Tibial nerve (tissue), 4 donors: Measurements from ENCODE around the gene SIRT6. TPM values are rescaled to one million over a fixed set of nuclear protein-coding genes. Genes with fewer than 3 reads are reported as not detected.

Experiments used
- DNase-seq, 2 donors: peaks; one replicate each; pipeline ENCODE4 v3.0.0-alpha.2; 2019; ENCODE audit warnings: low spot score in 2 of 2
- H3K27ac ChIP-seq, 4 donors: fragments of 200-600 bp; sonication (generic) in 3 of 4; one replicate each; pipeline ENCODE4 v1.5.1; 2017 to 2019; ENCODE audit warnings: mild to moderate bottlenecking in 1 of 4
- H3K27me3 ChIP-seq, 2 donors: fragments of 200-600 bp; sonication (generic) in 1 of 2; one replicate each; pipeline versions ENCODE4 v1.5.1 to v1.6.0; 2017 to 2019
- H3K36me3 ChIP-seq, 3 donors: fragments of 200-600 bp; sonication (generic); one replicate each; pipeline ENCODE4 v1.5.1; 2018 to 2019
- H3K4me1 ChIP-seq, 4 donors: fragments of 200-600 bp; sonication (generic) in 3 of 4; one replicate each; pipeline ENCODE4 v1.5.1; 2017 to 2019
- H3K4me3 ChIP-seq, 4 donors: fragments of 200-600 bp; sonication (generic) in 3 of 4; one replicate each; pipeline ENCODE4 v1.5.1; 2017 to 2019; ENCODE audit warnings: mild to moderate bottlenecking in 1 of 4, moderate library complexity in 1 of 4
- H3K9me3 ChIP-seq, 4 donors: fragments of 200-600 bp; sonication (generic) in 3 of 4; one replicate each; pipeline ENCODE4 v1.5.1; 2017 to 2019
- CTCF ChIP-seq, 5 experiments: fragments of 200-600 bp in 3 of 5; fragments of 450-650 bp in 2 of 5; sonication (generic) in 3 of 5; IDR thresholded peaks; one replicate each; pipeline ENCODE4 v1.5.1; 2016 to 2019; ENCODE audit warnings: antibody characterized with exemption in 5 of 5, mild to moderate bottlenecking in 3 of 5, moderate library complexity in 2 of 5
- EP300 ChIP-seq, 2 donors: sonication (generic); formaldehyde crosslinking; IDR thresholded peaks; one replicate each; pipeline ENCODE4 v1.6.1; 2017; ENCODE audit warnings: antibody characterized with exemption in 2 of 2, mild to moderate bottlenecking in 1 of 2
- POLR2A ChIP-seq, 2 donors: fragments of 450-650 bp; IDR thresholded peaks; one replicate each; pipeline ENCODE4 v1.6.1; 2017; ENCODE audit warnings: antibody characterized with exemption in 2 of 2, mild to moderate bottlenecking in 2 of 2, moderate library complexity in 2 of 2
- WGBS, 2 donors: methylation state at CpG; one replicate each; pipeline ENCODE4 v1.1.5; 2018; 5-methylcytosine and 5-hydroxymethylcytosine counted together
- total RNA-seq, 4 donors: library from RNA; depleted of rRNA; stranded (reverse); fragments of >200 nt; gene quantifications; one replicate each; pipeline ENCODE4 v1.1.0, GENCODE V29; 2016

The SIRT6 gene
- total RNA-seq, 4 donors from 2014 or later = 17.7 to 41.4 (median 38.2) TPM

GRCh38 chr19:4157164-4157563 is 25.2 kb downstream of the SIRT6 start:
- DNase-seq = no peak
- no peak overlapping the region for H3K4me3 ChIP-seq
- TF ChIP-seq EP300 (IDR thresholded peaks at IDR 0.05) = no peak
- no peak for TF ChIP-seq POLR2A (IDR thresholded peaks at IDR 0.05)
- no peak for TF ChIP-seq CTCF (IDR thresholded peaks at IDR 0.05)
- peaks cover 0 to 29% of the 10 kb centered on the region in 2 donors for H3K27me3 ChIP-seq
- H3K4me1 ChIP-seq = no peaks in the 10 kb centered on the region
- no peak overlapping the region for H3K27ac ChIP-seq
- 69 to 86% methylated on average over 6 of the region's 6 CpGs for WGBS, 2 donors
- H3K36me3 ChIP-seq = no peaks in the 10 kb centered on the region
- no peaks in the 10 kb centered on the region for H3K9me3 ChIP-seq

- Histone ChIP-seq H3K27me3 (peaks cover 0 to 49% of the 10 kb centered on the region in 2 donors), H3K36me3 (no peaks in the 10 kb centered on the region), H3K4me1 (no peaks in the 10 kb centered on the region), H3K27ac (no peak overlapping the region), H3K4me3 (no peak overlapping the region), H3K9me3 (no peaks in the 10 kb centered on the region)
- 69 to 74% methylated on average over 11 to 18 of the region's 21 CpGs for WGBS, 2 donors
- DNase-seq = no peak
- no peak for TF ChIP-seq CTCF (IDR thresholded peaks at IDR 0.05)
- TF ChIP-seq EP300 (IDR thresholded peaks at IDR 0.05) = no peak
- no peak for TF ChIP-seq POLR2A (IDR thresholded peaks at IDR 0.05)
Measured at GRCh38 chr19:4154571-4155312, 27.6 kb downstream of the SIRT6 start.

GRCh38 chr19:4152241-4152998 is 29.9 kb downstream of the SIRT6 start:
- WGBS, 2 donors = 80 to 84% methylated on average over 10 of the region's 10 CpGs
- TF ChIP-seq CTCF (IDR thresholded peaks at IDR 0.05) (no peak), POLR2A (IDR thresholded peaks at IDR 0.05) (no peak), EP300 (IDR thresholded peaks at IDR 0.05) (no peak)
- no peaks in the 10 kb centered on the region for H3K4me1 ChIP-seq
- H3K9me3 ChIP-seq = no peaks in the 10 kb centered on the region
- H3K27me3 ChIP-seq = peaks cover 0 to 67% of the 10 kb centered on the region in 2 donors
- H3K36me3 ChIP-seq = no peaks in the 10 kb centered on the region
- no peak for DNase-seq
- no peak overlapping the region for H3K4me3 ChIP-seq
- no peak overlapping the region for H3K27ac ChIP-seq

- TF ChIP-seq EP300 (IDR thresholded peaks at IDR 0.05) (no peak), CTCF (IDR thresholded peaks at IDR 0.05) (no peak), POLR2A (IDR thresholded peaks at IDR 0.05) (no peak)
- no peak for DNase-seq
- no peaks in the 10 kb centered on the region for H3K4me1 ChIP-seq
- peaks cover 0 to 62% of the 10 kb centered on the region in 2 donors for H3K27me3 ChIP-seq
- H3K4me3 ChIP-seq = no peak overlapping the region
- H3K36me3 ChIP-seq = no peaks in the 10 kb centered on the region
- H3K27ac ChIP-seq = no peak overlapping the region
- H3K9me3 ChIP-seq = no peaks in the 10 kb centered on the region
- WGBS, 2 donors = 63 to 64% methylated on average over 6 of the region's 6 CpGs
Measured at GRCh38 chr19:4151623-4152022, 30.7 kb downstream of the SIRT6 start.
